NCI-H146 (cell line): ENCODE data around the gene ZMYND19.
"Not testable (repeated sequence)": the region's sequence is repeated elsewhere in the genome, so short reads cannot be mapped to it uniquely, and the experiment has no call there.

Source experiments
- DNase-seq: peaks from one replicate; lab custom pipeline; 2025; lab: John Stamatoyannopoulos, UW

Gene ZMYND19

GRCh38 chr9:137614631-137615386 is 24.5 kb upstream of the ZMYND19 start:
- no peak for DNase-seq

GRCh38 chr9:137613738-137614523 is 23.6 kb upstream of the ZMYND19 start:
- no peak for DNase-seq

- DNase-seq: no peak
These were observed 22.9 kb upstream of the ZMYND19 start for GRCh38 chr9:137613259-137613658.

- no peak for DNase-seq
These were observed 22.4 kb upstream of the ZMYND19 start for GRCh38 chr9:137612741-137613142.

GRCh38 chr9:137611623-137612609 is 21.6 kb upstream of the ZMYND19 start:
- DNase-seq: peak; percentile 82

- no peak for DNase-seq
These were observed 20.6 kb upstream of the ZMYND19 start for GRCh38 chr9:137610944-137611343.

GRCh38 chr9:137607141-137607857 is 17.0 kb upstream of the ZMYND19 start:
- DNase-seq: no peak

- no peak for DNase-seq
These were observed 16.4 kb upstream of the ZMYND19 start for GRCh38 chr9:137606734-137607138.

GRCh38 chr9:137606005-137606621 is 15.8 kb upstream of the ZMYND19 start:
- DNase-seq: peak; percentile 72

- peak; percentile 86 for DNase-seq
These were observed 15.1 kb upstream of the ZMYND19 start, which contains the start of gene ARRDC1 for GRCh38 chr9:137605121-137606004. Gene ARRDC1, plus strand, starts transcription at chr9:137605686. Its CDS starts 32 bp downstream, at chr9:137605718.

GRCh38 chr9:137604345-137605086 is 14.2 kb upstream of the ZMYND19 start:
- DNase-seq: no peak

- DNase-seq: no peak
These were observed 13.6 kb upstream of the ZMYND19 start for GRCh38 chr9:137603879-137604278.

- no peak for DNase-seq
These were observed 12.3 kb upstream of the ZMYND19 start for GRCh38 chr9:137602661-137603060.

GRCh38 chr9:137598943-137599342 is 8.6 kb upstream of the ZMYND19 start:
- DNase-seq: no peak

GRCh38 chr9:137596577-137596976 is 6.3 kb upstream of the ZMYND19 start:
- not testable (repeated sequence) for DNase-seq

GRCh38 chr9:137593176-137593575 is 2.9 kb upstream of the ZMYND19 start:
- no peak for DNase-seq

- DNase-seq: no peak
These were observed 2.5 kb upstream of the ZMYND19 start for GRCh38 chr9:137592767-137593166.

- DNase-seq: no peak
These were observed 216 bp downstream of the ZMYND19 start for GRCh38 chr9:137590123-137590468.

- DNase-seq: peak; percentile 20
These were observed 730 bp downstream of the ZMYND19 start for GRCh38 chr9:137589441-137590122.
